GM18951 (cell line): ENCODE measurements around the gene NNMT.

ENCODE experiments used
- POLR2A ChIP-seq: IDR thresholded peaks from 4 replicates; pipeline ENCODE4 v1.6.1; 2011; ENCODE audit warnings: mild to moderate bottlenecking; ENCODE audit not compliant: insufficient read length, insufficient read depth; ENCODE audit errors: extremely low read depth
- in situ Hi-C: fragments of 300-500 bp; cut with MboI; formaldehyde crosslinking; loops from one replicate; pipeline ENCODE4 v1.12.0; 2022; ENCODE audit warnings: low sequenced_read_pairs, mixed read lengths, inconsistent platforms; ENCODE audit not compliant: unreplicated experiment

Gene NNMT

DNA sequence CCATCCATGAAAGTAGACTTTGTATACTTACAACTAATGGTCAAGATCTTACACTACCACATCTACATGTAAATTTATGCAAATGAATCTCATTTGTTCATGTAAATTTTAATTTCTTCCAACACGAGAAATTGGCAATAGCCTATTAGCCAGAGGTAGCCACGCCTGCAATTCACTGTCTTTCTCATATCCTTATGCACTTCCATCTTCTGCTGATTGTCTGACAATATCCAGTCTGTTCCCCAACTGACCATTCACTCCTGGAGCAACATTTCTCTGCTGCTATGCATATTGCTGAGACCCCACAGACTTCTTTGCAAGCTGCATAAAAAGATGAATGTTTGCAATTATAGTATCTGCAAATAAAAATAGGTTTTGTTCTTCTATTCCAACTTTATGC lies 2.5 kb downstream of the NNMT start:
- in situ Hi-C loops = no loop called here
- no peak for TF ChIP-seq POLR2A

GRCh38 chr11:114301088-114301487 lies 4.9 kb downstream of the NNMT start:
- no peak for TF ChIP-seq POLR2A
- in situ Hi-C loops = no loop called here

DNA sequence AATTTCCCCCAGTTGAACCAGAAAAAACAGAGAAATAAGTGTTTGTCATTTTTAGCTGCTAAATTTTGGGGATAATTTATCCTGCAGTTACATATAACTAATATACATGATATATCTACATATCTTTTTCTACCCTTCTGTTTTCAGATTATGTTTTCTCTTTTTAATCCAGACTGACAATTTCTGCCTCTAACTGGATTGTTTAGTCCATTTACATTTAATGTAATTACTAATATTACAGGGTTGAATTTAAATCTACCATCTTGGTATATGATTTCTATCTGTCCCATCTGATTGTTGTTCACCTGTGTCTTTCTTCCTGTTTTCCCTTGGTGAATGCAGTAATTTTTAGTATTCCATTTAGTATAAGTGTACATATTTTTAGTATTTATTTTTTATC lies 5.7 kb downstream of the NNMT start:
- in situ Hi-C loops = no loop called here
- no peak for TF ChIP-seq POLR2A

DNA sequence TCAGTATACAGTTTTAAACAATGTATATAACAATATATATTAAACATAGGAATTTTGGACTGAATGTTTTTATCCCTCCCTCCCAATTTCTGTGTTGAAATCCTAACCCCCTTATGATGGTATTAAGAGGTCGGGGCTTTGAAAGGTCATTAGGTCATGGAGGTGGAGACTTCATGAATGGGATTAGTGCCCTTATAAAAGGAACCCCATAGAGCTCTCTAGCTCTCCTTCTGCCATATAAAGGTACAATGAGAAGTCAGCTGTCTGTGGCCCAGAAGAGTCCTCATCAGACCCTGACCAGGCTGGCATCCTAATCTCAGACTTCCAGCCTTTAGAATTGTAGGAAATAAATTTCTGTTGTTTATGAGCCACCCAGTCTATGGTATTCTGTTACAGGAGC lies 6.5 kb downstream of the NNMT start:
- in situ Hi-C loops = no loop called here
- TF ChIP-seq POLR2A = no peak

GRCh38 chr11:114304065-114304464 lies 7.9 kb downstream of the NNMT start:
- no peak for TF ChIP-seq POLR2A
- in situ Hi-C loops = no loop called here

- TF ChIP-seq POLR2A = no peak
- in situ Hi-C loops = no loop called here
These were observed 8.8 kb downstream of the NNMT start for GRCh38 chr11:114304969-114305368.

GRCh38 chr11:114307524-114308203 lies 11.5 kb downstream of the NNMT start:
- in situ Hi-C loops = no loop called here
- no peak for TF ChIP-seq POLR2A

GRCh38 chr11:114308689-114309089 lies 12.5 kb downstream of the NNMT start:
- TF ChIP-seq POLR2A = no peak
- in situ Hi-C loops = no loop called here

- TF ChIP-seq POLR2A = no peak
- in situ Hi-C loops = no loop called here
These were observed 13.3 kb downstream of the NNMT start for GRCh38 chr11:114309517-114309916.

DNA sequence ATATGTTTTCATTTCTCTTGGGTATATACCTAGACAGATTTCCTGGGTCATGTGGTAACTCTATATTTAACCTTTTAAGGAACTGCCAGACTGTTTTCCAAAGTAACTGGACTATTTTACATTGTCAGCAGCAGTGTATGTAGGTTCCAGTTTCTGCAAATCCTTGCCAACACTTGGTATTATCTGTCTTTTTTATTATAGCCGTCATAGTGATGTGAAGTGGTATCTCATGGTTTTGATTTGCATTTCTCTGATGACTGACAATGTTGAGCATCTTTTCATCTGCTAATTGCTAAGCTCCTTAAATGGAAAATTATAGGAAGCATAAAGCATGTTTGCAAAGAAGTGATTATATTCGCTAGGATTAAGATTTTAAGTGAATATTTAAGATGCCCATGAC lies 13.9 kb downstream of the NNMT start:
- TF ChIP-seq POLR2A = no peak
- in situ Hi-C loops = no loop called here

- TF ChIP-seq POLR2A = no peak
- in situ Hi-C loops = no loop called here
These were observed 15.7 kb downstream of the NNMT start for GRCh38 chr11:114311946-114312345.

DNA sequence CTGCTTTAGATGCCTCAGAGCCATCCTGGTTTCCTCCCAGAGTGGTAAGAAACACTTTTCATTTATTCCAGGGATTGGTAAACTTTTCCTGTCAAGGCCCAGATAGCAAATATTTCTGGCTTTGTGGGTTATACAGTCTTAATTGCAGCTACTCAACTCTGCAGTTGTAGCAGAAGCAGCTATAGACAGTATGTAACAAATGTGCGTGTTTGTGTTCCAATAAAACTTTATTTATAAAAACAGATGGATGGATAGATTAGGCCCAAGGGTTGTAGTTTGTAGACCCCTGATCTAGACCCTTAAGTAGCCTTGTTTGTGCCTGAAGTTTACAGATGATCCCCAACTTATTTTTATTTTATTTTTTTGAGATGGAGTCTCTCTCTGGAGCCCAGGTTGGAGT lies 17.9 kb downstream of the NNMT start:
- TF ChIP-seq POLR2A = no peak
- in situ Hi-C loops = no loop called here

GRCh38 chr11:114315749-114316368 lies 19.7 kb downstream of the NNMT start:
- in situ Hi-C loops = no loop called here
- TF ChIP-seq POLR2A = no peak

DNA sequence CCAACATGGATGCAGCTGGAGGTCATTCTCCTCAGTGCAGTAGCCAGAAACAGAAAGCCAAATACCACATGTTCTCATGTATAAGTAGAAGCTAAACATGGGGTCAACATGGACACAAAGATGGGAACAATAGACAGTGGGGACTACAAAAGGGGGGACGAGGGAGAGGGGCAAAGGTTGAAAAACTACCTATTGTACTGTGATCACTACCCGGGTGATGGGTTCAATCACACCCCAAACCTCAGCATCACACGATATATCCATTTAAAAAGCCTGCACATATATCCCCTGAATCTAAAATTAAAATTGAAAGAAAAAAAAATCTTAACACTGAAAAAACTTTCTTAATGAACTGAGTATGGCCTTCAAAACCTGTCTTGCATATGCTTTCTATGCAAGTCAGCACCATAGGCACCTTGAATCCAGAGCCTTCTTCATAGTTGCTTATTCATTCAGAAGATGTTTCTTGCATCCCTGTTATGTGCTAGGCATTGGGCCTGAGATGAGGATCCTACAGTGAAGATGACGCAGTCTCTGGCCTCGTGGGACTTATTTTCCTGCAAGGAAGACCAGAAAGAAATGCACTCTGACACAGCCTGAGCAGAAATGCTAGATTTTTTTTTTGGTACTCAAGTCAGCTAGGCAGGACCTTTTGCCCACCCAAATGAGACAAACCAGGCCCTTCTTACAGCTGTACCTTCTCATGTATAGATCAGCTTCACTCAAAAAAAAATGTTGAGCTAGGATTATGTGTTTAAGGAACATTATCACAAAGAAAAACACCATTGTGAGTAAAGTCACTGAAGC lies 21.0 kb downstream of the NNMT start:
- TF ChIP-seq POLR2A = no peak
- in situ Hi-C loops = no loop called here
